ENCODE results near the gene HSD3B2. TPM values are rescaled to one million over a fixed set of nuclear protein-coding genes. Genes with fewer than 3 reads are reported as not detected.
"Not testable (repeated sequence)": the region's sequence is repeated elsewhere in the genome, so short reads cannot be mapped to it uniquely, and the experiment has no call there.

HSD3B2 gene
- total and polyA plus RNA-seq, 4 donors = 0.02 to 1.6 TPM; not detected in 2

- H3K27me3 ChIP-seq (ENCODE audit: control insufficient read depth in 3 of 3, insufficient read depth in 3 of 3, low read length in 2 of 3) = no peaks in the 10 kb centered on the region
These were observed 39.6 kb upstream of the HSD3B2 start for GRCh38 chr1:119375366-119375765.

GRCh38 chr1:119376594-119376993 is 38.4 kb upstream of the HSD3B2 start:
- H3K9ac ChIP-seq (ENCODE audit: insufficient read depth in 1 of 2, low read length in 2 of 2) = no peak overlapping the region
- H3K9me3 ChIP-seq (ENCODE audit: control insufficient read depth in 4 of 4, insufficient read depth in 3 of 4, low read length in 3 of 4) = peaks cover 0 to 3% (median 0%) of the 10 kb centered on the region in 4 donors
- H3K4me1 ChIP-seq (ENCODE audit: control insufficient read depth in 5 of 5, insufficient read depth in 5 of 5, low read length in 5 of 5) = peaks cover 0 to 17% (median 0%) of the 10 kb centered on the region in 5 donors
- no peak overlapping the region for H3K4me3 ChIP-seq
- TF ChIP-seq CTCF (IDR thresholded peaks at IDR 0.05; ENCODE audit: control extremely low read depth, extremely low read depth) = no peak
- no peaks in the 10 kb centered on the region for H3K27me3 ChIP-seq (ENCODE audit: control insufficient read depth in 3 of 3, insufficient read depth in 3 of 3, low read length in 2 of 3)
- H3K36me3 ChIP-seq (ENCODE audit: control insufficient read depth in 4 of 4, insufficient read depth in 4 of 4, low read length in 4 of 4) = no peaks in the 10 kb centered on the region
- WGBS, 2 donors = 76 to 84% methylated on average over 1 of the region's 1 CpG
- H3K27ac ChIP-seq (ENCODE audit: low read depth in 1 of 2, low read length in 1 of 2) = no peak overlapping the region
- no peak for DNase-seq
- ATAC-seq (ENCODE audit: insufficient read depth, low FRiP score) = no peak

More at GRCh38 chr1:119375366-119375765, 39.6 kb upstream of the HSD3B2 start:
- no peaks in the 10 kb centered on the region for H3K36me3 ChIP-seq (ENCODE audit: control insufficient read depth in 4 of 4, insufficient read depth in 4 of 4, low read length in 4 of 4)
- ATAC-seq (ENCODE audit: insufficient read depth, low FRiP score) (no peak), DNase-seq (no peak)
- H3K4me3 ChIP-seq = no peak overlapping the region
- H3K27ac ChIP-seq (ENCODE audit: low read depth in 1 of 2, low read length in 1 of 2) = no peak overlapping the region
- 85 to 87% methylated on average over 1 of the region's 1 CpG for WGBS, 2 donors
- H3K9ac ChIP-seq (ENCODE audit: insufficient read depth in 1 of 2, low read length in 2 of 2) = no peak overlapping the region
- peaks cover 0 to 3% (median 0%) of the 10 kb centered on the region in 4 donors for H3K9me3 ChIP-seq (ENCODE audit: control insufficient read depth in 4 of 4, insufficient read depth in 3 of 4, low read length in 3 of 4)
- TF ChIP-seq CTCF (IDR thresholded peaks at IDR 0.05; ENCODE audit: control extremely low read depth, extremely low read depth) = no peak
- peaks cover 0 to 27% (median 0%) of the 10 kb centered on the region in 5 donors for H3K4me1 ChIP-seq (ENCODE audit: control insufficient read depth in 5 of 5, insufficient read depth in 5 of 5, low read length in 5 of 5)

- not testable (repeated sequence) for H3K4me1 ChIP-seq (ENCODE audit: control insufficient read depth in 5 of 5, insufficient read depth in 5 of 5, low read length in 5 of 5); H3K36me3 ChIP-seq (ENCODE audit: control insufficient read depth in 4 of 4, insufficient read depth in 4 of 4, low read length in 4 of 4); H3K9me3 ChIP-seq (ENCODE audit: control insufficient read depth in 4 of 4, insufficient read depth in 3 of 4, low read length in 3 of 4); H3K4me3 ChIP-seq; DNase-seq; H3K27ac ChIP-seq (ENCODE audit: low read depth in 1 of 2, low read length in 1 of 2); ATAC-seq (ENCODE audit: insufficient read depth, low FRiP score); H3K9ac ChIP-seq (ENCODE audit: insufficient read depth in 1 of 2, low read length in 2 of 2); H3K27me3 ChIP-seq (ENCODE audit: control insufficient read depth in 3 of 3, insufficient read depth in 3 of 3, low read length in 2 of 3)
- WGBS, 2 donors = 84% methylated on average over 2 of the region's 2 CpGs
These were observed 37.4 kb upstream of the HSD3B2 start for GRCh38 chr1:119377594-119377993.

DNA sequence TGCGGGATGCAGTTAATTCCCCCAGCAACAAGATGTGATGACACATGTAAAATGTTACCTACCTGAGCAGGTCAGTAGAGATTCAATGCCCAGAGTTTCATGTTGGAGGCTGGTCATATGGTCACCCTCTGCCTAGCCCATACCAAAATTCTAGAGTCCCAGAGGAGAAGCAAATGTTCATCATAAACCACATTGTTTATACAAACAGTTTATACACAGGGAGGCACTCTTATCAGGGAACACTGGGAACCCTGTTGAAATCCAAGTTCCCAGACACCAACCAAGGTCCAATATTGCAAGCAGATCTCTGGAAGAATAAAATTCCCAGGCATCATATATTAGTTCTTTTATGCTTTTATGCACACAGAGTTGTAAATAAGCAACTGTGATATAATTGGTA is 35.8 kb upstream of the HSD3B2 start:
- H3K9ac ChIP-seq (ENCODE audit: insufficient read depth in 1 of 2, low read length in 2 of 2) = no peak overlapping the region
- WGBS, 2 donors = 82 to 91% methylated on average over 1 of the region's 1 CpG
- ATAC-seq (ENCODE audit: insufficient read depth, low FRiP score) (no peak), DNase-seq (no peak)
- H3K9me3 ChIP-seq (ENCODE audit: control insufficient read depth in 4 of 4, insufficient read depth in 3 of 4, low read length in 3 of 4) = peaks cover 0 to 1% (median 0%) of the 10 kb centered on the region in 4 donors
- no peak overlapping the region for H3K4me3 ChIP-seq
- H3K4me1 ChIP-seq (ENCODE audit: control insufficient read depth in 5 of 5, insufficient read depth in 5 of 5, low read length in 5 of 5) = no peaks in the 10 kb centered on the region
- H3K27me3 ChIP-seq (ENCODE audit: control insufficient read depth in 3 of 3, insufficient read depth in 3 of 3, low read length in 2 of 3) = no peaks in the 10 kb centered on the region
- TF ChIP-seq CTCF (IDR thresholded peaks at IDR 0.05; ENCODE audit: control extremely low read depth, extremely low read depth) = no peak
- no peaks in the 10 kb centered on the region for H3K36me3 ChIP-seq (ENCODE audit: control insufficient read depth in 4 of 4, insufficient read depth in 4 of 4, low read length in 4 of 4)
- H3K27ac ChIP-seq (ENCODE audit: low read depth in 1 of 2, low read length in 1 of 2) = no peak overlapping the region
